Kidney (tissue), 14 donors: Measurements from ENCODE around the gene SMPD3. TPM values are rescaled to one million over a fixed set of nuclear protein-coding genes. Genes with fewer than 3 reads are reported as not detected.

Experiments
- DNase-seq, 5 donors: peaks; one replicate each; pipeline ENCODE4 v3.0.0-alpha.2; 2013 to 2020
- FAIRE-seq: peaks from 2 replicates; lab custom pipeline; 2012; peaks lifted over from hg19 to GRCh38; lab: Jason Lieb, UNC
- H3K27ac ChIP-seq, 2 donors: one replicate each; pipeline ENCODE4 v1.7.0; 2013; ENCODE audit warnings: low read depth in 2 of 2, low read length in 2 of 2, inconsistent platforms in 1 of 2
- H3K27me3 ChIP-seq: one replicate; pipeline ENCODE4 v1.7.1; 2013; ENCODE audit warnings: low read length, inconsistent platforms; ENCODE audit not compliant: control insufficient read depth, insufficient read depth
- H3K36me3 ChIP-seq, 3 donors: one replicate each; pipeline versions ENCODE4 v1.7.0 to v1.7.1; 2013; ENCODE audit warnings: low read length in 3 of 3, control low read depth in 1 of 3, inconsistent platforms in 1 of 3; ENCODE audit not compliant: insufficient read depth in 3 of 3, control insufficient read depth in 2 of 3
- H3K4me1 ChIP-seq, 3 donors: one replicate each; pipeline versions ENCODE4 v1.7.0 to v1.7.1; 2013; ENCODE audit warnings: low read length in 3 of 3, inconsistent platforms in 1 of 3, low read depth in 1 of 3; ENCODE audit not compliant: control insufficient read depth in 2 of 3, insufficient read depth in 2 of 3
- H3K4me3 ChIP-seq, 3 donors: one replicate each; pipeline versions ENCODE4 v1.7.0 to v1.8.1; 2013; ENCODE audit warnings: low read length in 3 of 3, control low read depth in 1 of 3, inconsistent platforms in 1 of 3
- H3K9ac ChIP-seq, 3 donors: one replicate each; pipeline versions ENCODE4 v1.7.0 to v1.7.1; 2013; ENCODE audit warnings: low read length in 3 of 3, control low read depth in 1 of 3, inconsistent platforms in 1 of 3
- H3K9me3 ChIP-seq, 3 donors: one replicate each; pipeline versions ENCODE4 v1.7.0 to v1.7.1; 2013; ENCODE audit warnings: low read length in 3 of 3, control low read depth in 1 of 3, inconsistent platforms in 1 of 3; ENCODE audit not compliant: control insufficient read depth in 2 of 3, insufficient read depth in 1 of 3
- intact Hi-C: fragments of 100-400 bp; cut with DNase I; formaldehyde crosslinking; loops from one replicate; pipeline ENCODE4 v1.11.1; 2022
- polyA plus RNA-seq: library from polyadenylated mRNA; stranded (reverse); fragments of 350-450 nt; fragmentation: Illumina TruSeq; extraction: RNeasy Lipid Tissue Mini Kit (QIAGEN cat#74804); gene quantifications from one replicate; pipeline ENCODE4 v1.2.3, GENCODE V29; 2014; ENCODE audit warnings: low read depth, low replicate concordance; ENCODE audit not compliant: insufficient read depth
- total RNA-seq: library from RNA; stranded (reverse); fragmentation: NEBNext Ultra II Directional; extraction: Animal tissue kit (Norgen Biotek cat#: 25700); gene quantifications from one replicate; pipeline ENCODE4 v1.2.1, GENCODE V29; 2021
- TF ChIP-seq, protein P1 (sequence below): IDR thresholded peaks from 3 replicates; pipeline ENCODE4 v1.5.1; 2012; ENCODE audit warnings: mild to moderate bottlenecking, moderate library complexity, borderline replicate concordance; ENCODE audit not compliant: insufficient read depth; ENCODE audit errors: extremely low read depth
- donor health status: control.
- donor health status: control.
- donor health status: control.
- donor health status: control.
- donor health status: control.
- donor health status: DM: yes; HTN: yes; CAD: no.
- donor health status: Normal renal cell carcinoma (clear cell type).

SMPD3 gene
- total and polyA plus RNA-seq, 2 donors from 2014 or later, result 0.28 to 0.72 TPM

DNA sequence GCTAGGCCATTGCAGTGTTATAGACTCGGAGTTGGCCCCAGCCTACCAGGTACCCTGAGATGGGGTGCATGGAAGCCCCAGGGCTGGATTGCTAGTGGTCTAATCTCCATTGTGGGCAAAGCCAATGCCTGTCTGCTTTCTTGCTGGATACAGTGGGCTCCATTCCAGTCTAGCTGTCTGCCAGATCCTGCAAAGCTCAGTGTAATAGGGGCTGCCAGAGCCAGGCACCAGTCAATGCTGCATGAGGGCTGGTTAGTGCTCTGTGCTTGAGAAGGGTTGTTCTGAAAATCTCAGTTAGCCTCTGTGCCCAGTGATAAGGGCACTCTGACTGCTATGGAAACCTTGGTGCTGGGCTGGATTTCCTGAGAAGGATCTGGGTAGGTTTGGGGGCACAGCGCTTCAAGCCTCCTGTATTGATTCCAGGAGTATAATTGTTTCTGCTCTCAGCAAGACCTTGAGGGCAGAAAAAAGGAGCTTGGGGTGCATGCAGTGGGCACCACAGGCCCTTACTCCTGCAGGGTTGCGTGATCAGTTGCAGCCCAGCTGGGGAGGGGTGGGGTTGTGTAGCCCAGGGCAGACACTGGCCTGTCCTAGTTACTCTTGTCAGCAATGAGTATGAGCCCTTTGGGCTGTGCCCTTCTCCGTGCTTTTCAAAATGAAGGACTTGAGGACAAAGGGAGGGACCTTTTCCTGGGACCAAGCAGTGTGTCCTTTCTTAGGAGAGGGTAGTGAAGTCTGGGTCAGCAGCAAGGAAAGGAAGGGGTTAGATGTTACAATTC, 19.0 kb downstream of the SMPD3 start:
- intact Hi-C loops, result no loop called here

DNA sequence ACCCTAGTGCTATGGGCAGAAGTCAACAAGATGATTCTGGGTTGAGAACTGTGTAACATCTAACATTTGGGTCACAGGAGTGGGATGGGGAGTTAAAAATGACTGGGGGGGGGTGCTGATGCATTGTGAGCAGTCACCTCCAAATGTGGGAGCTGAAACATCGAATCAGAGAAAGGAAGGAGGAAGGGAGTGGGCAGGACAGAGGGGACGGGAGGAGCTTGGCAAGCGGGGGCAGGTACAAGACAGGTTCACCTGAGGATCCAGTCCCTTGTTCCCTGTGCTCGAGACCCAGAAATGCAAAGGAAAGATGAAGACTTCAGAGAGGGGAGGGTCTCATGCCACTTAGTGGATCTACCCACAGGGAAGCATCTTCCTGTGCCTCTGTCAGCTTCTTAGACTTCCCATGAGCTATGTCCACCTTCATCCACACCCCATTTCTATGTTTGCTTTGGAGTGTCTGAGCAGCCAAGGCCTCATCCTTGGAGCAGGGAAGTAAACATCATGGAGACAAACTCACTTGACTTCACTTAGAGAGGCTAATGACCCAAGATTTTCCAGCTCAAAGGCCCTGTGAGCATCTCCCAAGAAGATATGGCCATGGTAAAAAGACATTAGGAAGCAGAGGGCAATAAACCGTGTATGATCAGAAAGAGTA, 20.5 kb downstream of the SMPD3 start:
- DNase-seq (no peak), FAIRE-seq (no peak)
- intact Hi-C loops, result no loop called here
- no peaks in the 10 kb centered on the region for H3K36me3 ChIP-seq
- no peak overlapping the region for H3K4me3 ChIP-seq
- no peak overlapping the region for H3K9ac ChIP-seq
- TF ChIP-seq, protein P1, sequence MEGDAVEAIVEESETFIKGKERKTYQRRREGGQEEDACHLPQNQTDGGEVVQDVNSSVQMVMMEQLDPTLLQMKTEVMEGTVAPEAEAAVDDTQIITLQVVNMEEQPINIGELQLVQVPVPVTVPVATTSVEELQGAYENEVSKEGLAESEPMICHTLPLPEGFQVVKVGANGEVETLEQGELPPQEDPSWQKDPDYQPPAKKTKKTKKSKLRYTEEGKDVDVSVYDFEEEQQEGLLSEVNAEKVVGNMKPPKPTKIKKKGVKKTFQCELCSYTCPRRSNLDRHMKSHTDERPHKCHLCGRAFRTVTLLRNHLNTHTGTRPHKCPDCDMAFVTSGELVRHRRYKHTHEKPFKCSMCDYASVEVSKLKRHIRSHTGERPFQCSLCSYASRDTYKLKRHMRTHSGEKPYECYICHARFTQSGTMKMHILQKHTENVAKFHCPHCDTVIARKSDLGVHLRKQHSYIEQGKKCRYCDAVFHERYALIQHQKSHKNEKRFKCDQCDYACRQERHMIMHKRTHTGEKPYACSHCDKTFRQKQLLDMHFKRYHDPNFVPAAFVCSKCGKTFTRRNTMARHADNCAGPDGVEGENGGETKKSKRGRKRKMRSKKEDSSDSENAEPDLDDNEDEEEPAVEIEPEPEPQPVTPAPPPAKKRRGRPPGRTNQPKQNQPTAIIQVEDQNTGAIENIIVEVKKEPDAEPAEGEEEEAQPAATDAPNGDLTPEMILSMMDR, result no peak
- no peaks in the 10 kb centered on the region for H3K27me3 ChIP-seq
- no peaks in the 10 kb centered on the region for H3K4me1 ChIP-seq
- H3K27ac ChIP-seq, result no peak overlapping the region
- no peaks in the 10 kb centered on the region for H3K9me3 ChIP-seq

More for the DNA sequence above, 19.0 kb downstream of the SMPD3 start:
- Histone ChIP-seq H3K4me3 (no peak overlapping the region), H3K9me3 (no peaks in the 10 kb centered on the region), H3K36me3 (no peaks in the 10 kb centered on the region), H3K27me3 (no peaks in the 10 kb centered on the region), H3K27ac (no peak overlapping the region), H3K4me1 (no peaks in the 10 kb centered on the region), H3K9ac (no peak overlapping the region)
- DNase-seq, result no peak
- TF ChIP-seq, protein P1, result no peak
- no peak for FAIRE-seq

DNA sequence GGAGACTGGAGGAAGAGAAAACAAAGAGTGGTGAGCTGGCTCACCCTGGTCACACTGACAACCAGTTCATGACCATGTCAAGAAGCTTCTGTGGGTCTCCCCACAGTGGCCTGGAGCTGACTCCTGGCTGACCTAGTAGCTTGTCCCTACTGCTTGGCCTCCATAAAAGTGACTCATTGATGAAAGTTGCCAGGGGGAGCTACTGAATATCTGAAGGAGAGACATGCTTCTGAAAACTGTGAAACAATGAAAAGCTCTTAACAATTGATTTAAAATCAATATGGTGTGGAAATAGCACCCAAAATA, 22.0 kb downstream of the SMPD3 start:
- DNase-seq (no peak), FAIRE-seq (no peak)
- TF ChIP-seq, protein P1, result no peak
- H3K27ac ChIP-seq, result no peak overlapping the region
- H3K9me3 ChIP-seq, result no peaks in the 10 kb centered on the region
- no peaks in the 10 kb centered on the region for H3K27me3 ChIP-seq
- H3K4me3 ChIP-seq, result no peak overlapping the region
- H3K36me3 ChIP-seq, result no peaks in the 10 kb centered on the region
- no peaks in the 10 kb centered on the region for H3K4me1 ChIP-seq
- intact Hi-C loops, result no loop called here
- H3K9ac ChIP-seq, result no peak overlapping the region
